PC-3 (cell line): Measurements from ENCODE around the gene REN. TPM values are rescaled to one million over a fixed set of nuclear protein-coding genes. Genes with fewer than 3 reads are reported as not detected.

Experiments used
- ATAC-seq: fragments of 200-7000 bp; cut with Tn5 transposase; 2 replicates; pipeline ENCODE4 v1.9.1; 2020; ENCODE audit warnings: mild to moderate bottlenecking, moderate library complexity
- BruUV-seq: library from RNA; stranded (reverse); fragments of 400-500 nt; replicated peaks from 2 replicates; lab custom pipeline; 2021; lab: Mats Ljungman, UMichigan
- CTCF ChIA-PET: fragments of 300-600 bp; sonication (Branson Sonifier 250); formaldehyde crosslinking; loops from one replicate; lab custom pipeline; 2022; ENCODE audit warnings: antibody characterized with exemption; lab: Charles Lee
- POLR2A ChIA-PET: fragments of 300-600 bp; sonication (Branson Sonifier 250); formaldehyde crosslinking; loops from one replicate; lab custom pipeline; 2022; ENCODE audit warnings: antibody characterized with exemption; ENCODE audit not compliant: unreplicated experiment; lab: Charles Lee
- DNase-seq: peaks from one replicate; pipeline ENCODE4 v3.0.0-alpha.2; 2015
- H2AFZ ChIP-seq: fragments of 300-600 bp; sonication (generic); 2 replicates; pipeline ENCODE4 v1.6.0; 2016; ENCODE audit warnings: antibody characterized with exemption, low read length
- H3F3A ChIP-seq: fragments of 300-600 bp; sonication (generic); one replicate; pipeline ENCODE4 v1.6.0; 2017; ENCODE audit warnings: antibody characterized with exemption, low read length, control low read depth, mild to moderate bottlenecking; ENCODE audit not compliant: unreplicated experiment
- H3K27ac ChIP-seq: fragments of 300-600 bp; sonication (generic); 2 replicates; pipeline ENCODE4 v1.5.1; 2016; ENCODE audit warnings: mild to moderate bottlenecking, low read length
- H3K27me3 ChIP-seq: fragments of 300-600 bp; sonication (generic); 2 replicates; pipeline ENCODE4 v1.6.1; 2016; ENCODE audit warnings: low read length, mixed read lengths
- H3K36me3 ChIP-seq: fragments of 300-600 bp; sonication (generic); 2 replicates; pipeline ENCODE4 v1.6.1; 2016; ENCODE audit warnings: low read depth, mixed run types, low read length, mixed read lengths
- H3K4me1 ChIP-seq: fragments of 300-600 bp; sonication (generic); 2 replicates; pipeline ENCODE4 v1.5.1; 2016; ENCODE audit warnings: low read length; ENCODE audit not compliant: insufficient read depth
- H3K4me2 ChIP-seq: fragments of 300-600 bp; sonication (generic); 2 replicates; pipeline ENCODE4 v1.6.0; 2016; ENCODE audit warnings: low read length
- H3K4me3 ChIP-seq: fragments of 300-600 bp; sonication (generic); 2 replicates; pipeline ENCODE4 v1.5.1; 2016; ENCODE audit warnings: mild to moderate bottlenecking, low read length, mixed read lengths
- H3K79me2 ChIP-seq: fragments of 300-600 bp; sonication (generic); 2 replicates; pipeline ENCODE4 v1.6.1; 2017; ENCODE audit warnings: low read length, mixed read lengths
- H3K9ac ChIP-seq: fragments of 300-600 bp; sonication (generic); 2 replicates; pipeline ENCODE4 v1.6.0; 2016; ENCODE audit warnings: mild to moderate bottlenecking, low read length
- H3K9me2 ChIP-seq: fragments of 300-600 bp; sonication (generic); replicated peaks from 2 replicates; pipeline ENCODE4 v1.6.1; 2016; ENCODE audit warnings: mixed run types, low read length, mixed read lengths
- H3K9me3 ChIP-seq: fragments of 300-600 bp; sonication (generic); 2 replicates; pipeline ENCODE4 v1.6.1; 2016; ENCODE audit warnings: low read length, mixed read lengths
- H4K20me1 ChIP-seq: fragments of 300-600 bp; sonication (generic); 2 replicates; pipeline ENCODE4 v1.6.1; 2016; ENCODE audit warnings: low read length, mixed read lengths
- EZH2 ChIP-seq: fragments of 300-600 bp; sonication (generic); IDR thresholded peaks from one replicate; pipeline ENCODE4 v1.6.1; 2017; ENCODE audit warnings: antibody characterized with exemption, mild to moderate bottlenecking, low read length; ENCODE audit not compliant: unreplicated experiment
- EZH2phosphoT487 ChIP-seq: fragments of 300-600 bp; sonication (generic); IDR thresholded peaks from 2 replicates; pipeline ENCODE4 v1.6.1; 2018; ENCODE audit warnings: mild to moderate bottlenecking, antibody characterized with exemption, low read length, borderline replicate concordance
- intact Hi-C: fragments of 100-400 bp; cut with micrococcal nuclease; formaldehyde crosslinking; loops from 2 replicates; pipeline ENCODE4 v1.9.0; 2023
- total RNA-seq: library from RNA; depleted of rRNA; stranded (reverse); fragments of >200 nt; gene quantifications from 2 replicates; pipeline ENCODE4 v1.2.3, GENCODE V29; 2014
- TF ChIP-seq, protein P1 (sequence below): fragments of 300-600 bp; sonication (generic); conservative IDR thresholded peaks from 2 replicates; pipeline ENCODE4 v1.5.1; 2017; ENCODE audit warnings: antibody characterized with exemption, low read depth, mild to moderate bottlenecking, low read length

REN gene
- total RNA-seq, 1 experiment from 2014 or later: 2.7 TPM

DNA sequence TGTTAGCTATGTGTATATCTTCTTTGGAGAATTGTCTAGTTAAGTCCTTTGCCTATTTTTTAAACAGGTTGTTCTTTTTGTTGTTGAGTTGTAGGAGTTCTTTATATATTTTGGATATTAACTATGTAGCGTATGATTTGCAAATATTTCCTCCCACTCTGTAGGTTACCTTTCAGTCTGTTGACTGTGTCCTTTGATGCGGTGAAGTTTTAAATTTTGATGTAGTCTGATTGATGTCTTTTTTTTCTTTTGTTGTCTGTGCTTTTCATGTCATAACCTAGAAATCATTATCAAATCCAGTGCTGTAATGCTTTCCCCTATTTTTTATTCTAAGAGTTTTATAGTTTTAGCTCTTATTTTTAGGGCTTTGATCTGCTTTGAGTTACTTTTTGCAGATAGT lies 38.8 kb upstream of the REN start:
- CTCF ChIA-PET: interaction anchor here (2.8 kb wide), 1 partner anchor 42 kb away, joined by 28 read pairs; no protein-coding TSS in a partner anchor
- no peak overlapping the region for H2AFZ ChIP-seq
- TF ChIP-seq, protein P1, sequence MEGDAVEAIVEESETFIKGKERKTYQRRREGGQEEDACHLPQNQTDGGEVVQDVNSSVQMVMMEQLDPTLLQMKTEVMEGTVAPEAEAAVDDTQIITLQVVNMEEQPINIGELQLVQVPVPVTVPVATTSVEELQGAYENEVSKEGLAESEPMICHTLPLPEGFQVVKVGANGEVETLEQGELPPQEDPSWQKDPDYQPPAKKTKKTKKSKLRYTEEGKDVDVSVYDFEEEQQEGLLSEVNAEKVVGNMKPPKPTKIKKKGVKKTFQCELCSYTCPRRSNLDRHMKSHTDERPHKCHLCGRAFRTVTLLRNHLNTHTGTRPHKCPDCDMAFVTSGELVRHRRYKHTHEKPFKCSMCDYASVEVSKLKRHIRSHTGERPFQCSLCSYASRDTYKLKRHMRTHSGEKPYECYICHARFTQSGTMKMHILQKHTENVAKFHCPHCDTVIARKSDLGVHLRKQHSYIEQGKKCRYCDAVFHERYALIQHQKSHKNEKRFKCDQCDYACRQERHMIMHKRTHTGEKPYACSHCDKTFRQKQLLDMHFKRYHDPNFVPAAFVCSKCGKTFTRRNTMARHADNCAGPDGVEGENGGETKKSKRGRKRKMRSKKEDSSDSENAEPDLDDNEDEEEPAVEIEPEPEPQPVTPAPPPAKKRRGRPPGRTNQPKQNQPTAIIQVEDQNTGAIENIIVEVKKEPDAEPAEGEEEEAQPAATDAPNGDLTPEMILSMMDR: no peak
- no peak for TF ChIP-seq EZH2
- TF ChIP-seq EZH2phosphoT487: no peak
- no TSS peak for BruUV-seq
- H4K20me1 ChIP-seq: no peaks in the 10 kb centered on the region
- H3K4me3 ChIP-seq: no peak overlapping the region
- H3K4me1 ChIP-seq: peaks cover 22% of the 10 kb centered on the region
- H3K79me2 ChIP-seq: no peaks in the 10 kb centered on the region
- POLR2A ChIA-PET: no interaction called here
- DNase-seq (no peak), ATAC-seq (no peak)
- intact Hi-C loops: no loop called here
- H3K36me3 ChIP-seq: no peaks in the 10 kb centered on the region
- H3K27me3 ChIP-seq: no peaks in the 10 kb centered on the region
- no peak overlapping the region for H3K27ac ChIP-seq
- no peaks in the 10 kb centered on the region for H3K9me3 ChIP-seq
- H3F3A ChIP-seq: no peaks in the 10 kb centered on the region
- no peaks in the 10 kb centered on the region for H3K9me2 ChIP-seq
- no peak overlapping the region for H3K4me2 ChIP-seq
- no peak overlapping the region for H3K9ac ChIP-seq

DNA sequence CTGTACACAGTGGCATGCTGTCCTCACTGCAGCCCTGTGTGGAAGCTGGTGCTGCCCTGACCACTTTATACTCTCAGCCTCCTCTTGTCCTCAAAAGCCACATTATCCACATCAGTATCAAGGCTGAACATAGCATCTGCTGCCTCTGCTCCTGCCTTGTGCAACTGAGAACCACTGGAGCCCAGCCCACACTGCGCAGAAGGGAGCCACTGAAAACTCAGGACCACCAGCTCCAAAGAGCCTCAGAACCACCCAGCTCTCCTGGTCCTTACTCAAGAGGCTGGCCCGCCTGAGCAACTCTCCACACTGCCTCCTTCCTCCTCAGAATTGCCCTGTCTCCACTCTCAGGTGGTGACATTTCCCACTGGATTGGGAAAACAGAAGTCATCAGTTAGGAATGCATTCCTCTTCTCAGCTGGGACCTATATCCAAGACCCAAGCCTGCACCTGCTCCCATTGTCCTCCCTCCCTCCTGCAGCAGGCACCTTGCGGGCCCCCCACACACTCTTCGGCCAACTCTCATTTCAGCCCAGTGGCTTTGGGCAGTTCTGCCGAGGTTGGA lies 37.1 kb upstream of the REN start:
- DNase-seq (peak; percentile 79), ATAC-seq (no peak)
- H4K20me1 ChIP-seq: no peaks in the 10 kb centered on the region
- no peak overlapping the region for H2AFZ ChIP-seq
- TF ChIP-seq EZH2 (no peak), EZH2phosphoT487 (no peak)
- TF ChIP-seq, protein P1: no peak
- H3K4me1 ChIP-seq: peaks cover 36% of the 10 kb centered on the region
- intact Hi-C loops: no loop called here
- H3K9me2 ChIP-seq: no peaks in the 10 kb centered on the region
- ChIA-PET CTCF (no interaction called here), POLR2A (no interaction called here)
- no peak overlapping the region for H3K4me3 ChIP-seq
- peak overlapping the region; percentile 0; the same call in 1 of the 2 replicates for H3K4me2 ChIP-seq
- H3K79me2 ChIP-seq: no peaks in the 10 kb centered on the region
- no peaks in the 10 kb centered on the region for H3F3A ChIP-seq
- no peaks in the 10 kb centered on the region for H3K36me3 ChIP-seq
- no peaks in the 10 kb centered on the region for H3K9me3 ChIP-seq
- no peaks in the 10 kb centered on the region for H3K27me3 ChIP-seq
- BruUV-seq: no TSS peak
- no peak overlapping the region for H3K9ac ChIP-seq
- no peak overlapping the region for H3K27ac ChIP-seq

DNA sequence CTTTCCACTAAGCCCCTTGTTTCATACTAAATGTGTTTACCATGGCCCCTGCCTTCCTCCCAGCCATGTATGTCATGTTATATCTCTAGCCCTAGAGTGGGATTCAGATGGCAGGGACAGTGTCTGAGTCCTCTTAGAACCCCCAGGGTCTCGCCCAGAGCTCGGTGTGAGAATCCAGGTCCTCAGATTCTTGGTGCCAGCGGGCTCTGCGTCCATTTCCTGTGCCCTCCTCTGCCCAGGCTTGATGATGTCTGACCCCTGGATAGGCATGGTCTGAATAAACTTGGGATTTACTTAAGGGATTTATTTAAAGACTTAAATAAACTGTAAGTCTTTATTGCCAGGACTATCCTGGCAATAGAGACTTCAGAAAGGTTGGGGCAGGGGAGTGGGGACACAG lies 36.3 kb upstream of the REN start:
- Histone ChIP-seq H3K4me2 (no peak overlapping the region), H3K27me3 (no peaks in the 10 kb centered on the region), H3K9me3 (no peaks in the 10 kb centered on the region), H4K20me1 (no peaks in the 10 kb centered on the region), H2AFZ (no peak overlapping the region), H3K36me3 (no peaks in the 10 kb centered on the region), H3K4me3 (no peak overlapping the region), H3K27ac (no peak overlapping the region), H3F3A (no peaks in the 10 kb centered on the region), H3K9me2 (no peaks in the 10 kb centered on the region), H3K79me2 (no peaks in the 10 kb centered on the region), H3K4me1 (peaks cover 39% of the 10 kb centered on the region), H3K9ac (no peak overlapping the region)
- no TSS peak for BruUV-seq
- ATAC-seq: no peak
- ChIA-PET CTCF (no interaction called here), POLR2A (no interaction called here)
- intact Hi-C loops: no loop called here
- TF ChIP-seq EZH2phosphoT487: no peak
- TF ChIP-seq, protein P1: no peak
- no peak for TF ChIP-seq EZH2
- DNase-seq: no peak
